MM.1S (cell line): ENCODE measurements around the gene KRTAP5-3.

ENCODE experiments used
- EZH2 ChIP-seq: fragments of 300-600 bp; sonication (generic); optimal IDR thresholded peaks from 2 replicates; pipeline ENCODE3; 2017; ENCODE audit warnings: low read depth, mild to moderate bottlenecking, antibody characterized with exemption, low read length, mixed read lengths
- EZH2phosphoT487 ChIP-seq: fragments of 300-600 bp; sonication (generic); IDR thresholded peaks from 2 replicates; pipeline ENCODE4 v1.6.1; 2018; ENCODE audit warnings: antibody characterized with exemption, low read length
- TF ChIP-seq, protein P1 (sequence below): fragments of 300-600 bp; sonication (generic); IDR thresholded peaks from 2 replicates; pipeline ENCODE4 v1.5.1; 2016; ENCODE audit warnings: antibody characterized with exemption, low read length, mixed read lengths

DNA sequence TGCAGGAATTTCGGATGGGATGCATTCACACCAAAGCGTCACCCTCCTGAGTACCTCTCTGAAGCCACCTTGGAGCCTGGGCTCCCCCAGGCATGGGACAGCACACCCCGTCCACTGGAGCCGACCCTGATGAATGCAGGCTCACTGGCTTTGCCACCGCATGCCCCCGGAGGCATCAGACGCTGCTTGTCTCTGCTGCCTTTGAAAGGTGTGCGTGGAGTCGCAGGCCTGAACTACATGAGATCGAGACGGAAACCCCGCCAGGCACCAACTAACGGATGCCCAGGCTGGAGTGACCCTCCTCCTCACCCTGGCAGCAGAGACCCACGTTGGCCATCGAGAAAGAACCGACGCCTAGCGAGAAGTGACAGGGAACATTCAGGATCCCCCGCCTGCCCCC, 43.8 kb upstream of the KRTAP5-3 start:
- TF ChIP-seq, protein P1, sequence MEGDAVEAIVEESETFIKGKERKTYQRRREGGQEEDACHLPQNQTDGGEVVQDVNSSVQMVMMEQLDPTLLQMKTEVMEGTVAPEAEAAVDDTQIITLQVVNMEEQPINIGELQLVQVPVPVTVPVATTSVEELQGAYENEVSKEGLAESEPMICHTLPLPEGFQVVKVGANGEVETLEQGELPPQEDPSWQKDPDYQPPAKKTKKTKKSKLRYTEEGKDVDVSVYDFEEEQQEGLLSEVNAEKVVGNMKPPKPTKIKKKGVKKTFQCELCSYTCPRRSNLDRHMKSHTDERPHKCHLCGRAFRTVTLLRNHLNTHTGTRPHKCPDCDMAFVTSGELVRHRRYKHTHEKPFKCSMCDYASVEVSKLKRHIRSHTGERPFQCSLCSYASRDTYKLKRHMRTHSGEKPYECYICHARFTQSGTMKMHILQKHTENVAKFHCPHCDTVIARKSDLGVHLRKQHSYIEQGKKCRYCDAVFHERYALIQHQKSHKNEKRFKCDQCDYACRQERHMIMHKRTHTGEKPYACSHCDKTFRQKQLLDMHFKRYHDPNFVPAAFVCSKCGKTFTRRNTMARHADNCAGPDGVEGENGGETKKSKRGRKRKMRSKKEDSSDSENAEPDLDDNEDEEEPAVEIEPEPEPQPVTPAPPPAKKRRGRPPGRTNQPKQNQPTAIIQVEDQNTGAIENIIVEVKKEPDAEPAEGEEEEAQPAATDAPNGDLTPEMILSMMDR, result no peak
- TF ChIP-seq EZH2 (no peak), EZH2phosphoT487 (no peak)
